Activated CD4-positive, alpha-beta T cell treated with anti-CD3 and anti-CD28 coated beads for 24 hours (primary cell): Measurements from ENCODE around the gene CLEC18B.
"Not testable (repeated sequence)": the region's sequence is repeated elsewhere in the genome, so short reads cannot be mapped to it uniquely, and the experiment has no call there.

ENCODE experiments used
- DNase-seq, 2 donors: peaks; one replicate each; pipeline ENCODE4 v3.0.0-alpha.2; 2020; ENCODE audit warnings: low read depth in 2 of 2

Gene CLEC18B

DNA sequence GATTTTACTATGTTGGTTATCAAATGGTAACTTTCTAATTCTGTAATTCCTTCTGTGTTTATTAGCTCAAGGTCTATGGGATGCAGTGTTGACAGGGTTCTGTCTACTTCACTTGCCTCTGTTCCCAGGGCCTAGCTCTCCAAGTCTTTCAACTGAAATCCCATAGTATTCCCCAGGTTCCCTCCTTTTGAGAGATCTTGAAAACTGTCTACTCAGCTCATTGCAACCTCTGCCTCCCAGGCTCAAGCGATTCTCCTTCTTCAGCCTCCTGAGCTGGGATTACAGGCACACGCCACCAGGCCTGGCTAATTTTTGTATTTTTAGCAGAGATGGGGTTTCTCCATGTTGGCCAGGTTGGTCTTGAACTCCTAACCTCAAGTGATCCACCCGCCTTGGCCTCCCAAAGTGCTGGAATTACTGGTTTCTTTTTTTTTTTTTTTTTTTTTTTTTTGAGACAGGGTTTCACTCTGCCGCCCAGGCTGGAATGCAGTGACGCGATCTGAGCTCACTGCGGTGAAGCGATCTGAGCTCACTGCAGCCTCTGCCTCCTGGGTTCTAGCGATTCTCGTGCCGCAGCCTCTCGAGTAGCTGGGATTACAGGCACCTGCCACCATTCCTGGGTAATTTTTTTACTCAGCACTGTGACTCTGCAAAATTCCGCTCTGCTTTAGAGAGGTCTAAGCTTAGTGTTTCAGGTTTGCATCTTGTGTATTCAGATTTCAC is 22.5 kb upstream of the CLEC18B start:
- DNase-seq: not testable (repeated sequence)

DNA sequence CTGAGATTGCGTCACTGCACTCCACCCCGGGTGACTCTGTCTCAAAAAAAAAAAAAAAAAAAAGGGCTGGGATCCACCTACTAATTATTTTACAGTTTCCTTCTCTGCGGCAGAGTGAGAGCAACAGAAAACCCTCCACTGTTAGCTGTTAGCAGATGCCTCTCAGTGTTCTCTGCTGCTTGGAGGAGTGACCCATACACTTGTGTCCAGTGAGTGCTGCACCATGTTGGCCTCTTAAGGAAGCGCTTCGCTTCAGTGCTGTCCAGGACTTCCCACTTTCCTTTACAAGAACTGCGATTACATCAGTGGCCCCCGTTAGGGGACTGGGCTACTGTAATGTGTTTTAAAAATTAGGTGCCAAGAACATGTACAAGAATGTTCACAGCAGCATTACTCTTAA is 18.4 kb upstream of the CLEC18B start:
- no peak for DNase-seq

- DNase-seq: no peak
Measured at GRCh38 chr16:74438492-74438979, 17.3 kb upstream of the CLEC18B start.

- DNase-seq: no peak
Measured at GRCh38 chr16:74431516-74431915, 10.2 kb upstream of the CLEC18B start.

GRCh38 chr16:74430036-74430712 is 8.9 kb upstream of the CLEC18B start:
- peak; percentile 18 to 39 for DNase-seq

- not testable (repeated sequence) for DNase-seq
Measured at GRCh38 chr16:74428493-74428892, 7.2 kb upstream of the CLEC18B start.

DNA sequence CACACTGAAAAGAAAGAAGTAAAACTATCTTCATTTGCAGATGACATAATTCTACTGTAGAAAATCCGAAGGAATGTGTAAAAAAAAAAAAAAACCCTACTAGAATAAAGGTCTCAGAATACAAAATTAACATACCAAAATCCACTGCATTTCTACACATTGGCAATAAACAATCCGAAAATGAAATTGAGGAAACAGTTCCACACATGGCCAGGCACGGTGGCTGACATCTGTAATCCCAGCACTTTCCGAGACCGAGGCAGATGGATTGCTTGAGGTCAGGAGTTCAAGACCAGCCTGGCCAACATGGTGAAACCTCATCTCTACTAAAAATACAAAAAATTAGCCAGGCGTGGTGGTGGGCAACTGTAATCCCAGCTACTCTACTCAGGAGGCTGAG is 4.5 kb upstream of the CLEC18B start:
- DNase-seq: not testable (repeated sequence)

- DNase-seq: not testable (repeated sequence)
Measured at GRCh38 chr16:74423721-74424120, 2.4 kb upstream of the CLEC18B start.

DNA sequence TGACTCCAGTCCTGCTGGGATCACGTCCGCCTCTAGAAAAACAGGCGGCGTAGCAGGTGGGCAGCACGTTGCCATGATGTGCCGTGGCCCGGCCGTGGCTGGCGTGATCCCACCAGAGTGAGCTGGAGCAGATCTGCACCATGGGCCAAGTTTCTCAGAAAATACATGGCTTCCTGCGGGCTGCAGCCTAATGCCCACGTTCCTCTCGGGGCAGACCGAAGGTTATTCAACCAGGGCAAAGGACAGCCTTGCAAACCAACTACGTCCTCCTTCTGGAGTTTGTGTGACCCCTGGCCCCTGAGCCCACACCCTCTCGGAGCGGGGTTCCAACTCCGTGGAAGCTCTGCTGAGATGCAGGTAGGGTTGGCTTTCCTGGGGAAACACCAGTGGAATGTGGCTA is 808 bp upstream of the CLEC18B start:
- DNase-seq: not testable (repeated sequence)

GRCh38 chr16:74421482-74421785 is 156 bp upstream of the CLEC18B start:
- not testable (repeated sequence) for DNase-seq

GRCh38 chr16:74419811-74420210 is 1.5 kb downstream of the CLEC18B start:
- not testable (repeated sequence) for DNase-seq

GRCh38 chr16:74417897-74418296 is 3.4 kb downstream of the CLEC18B start:
- not testable (repeated sequence) for DNase-seq

DNA sequence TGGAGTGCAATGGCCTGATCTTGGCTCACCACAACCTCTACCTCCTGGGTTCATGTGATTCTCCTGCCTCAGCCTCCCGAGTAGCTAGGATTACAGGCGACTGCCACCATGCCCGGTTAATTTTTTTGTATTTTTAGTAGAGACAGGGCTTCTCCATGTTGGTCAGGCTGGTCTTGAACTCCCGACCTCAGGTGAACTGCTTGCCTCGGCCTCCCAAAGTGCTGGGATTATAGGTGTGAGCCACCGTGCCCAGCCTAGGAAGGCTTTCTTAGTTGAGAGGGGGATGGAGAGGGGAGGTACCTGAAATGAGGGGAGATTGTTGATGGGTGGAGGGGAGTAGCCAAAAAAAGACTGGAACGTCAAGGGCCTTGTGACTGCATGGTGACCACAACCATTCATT is 7.4 kb downstream of the CLEC18B start:
- not testable (repeated sequence) for DNase-seq

- DNase-seq: not testable (repeated sequence)
Measured at GRCh38 chr16:74413485-74413884, 7.8 kb downstream of the CLEC18B start.

GRCh38 chr16:74412775-74413390 is 8.4 kb downstream of the CLEC18B start:
- DNase-seq: not testable (repeated sequence)

DNA sequence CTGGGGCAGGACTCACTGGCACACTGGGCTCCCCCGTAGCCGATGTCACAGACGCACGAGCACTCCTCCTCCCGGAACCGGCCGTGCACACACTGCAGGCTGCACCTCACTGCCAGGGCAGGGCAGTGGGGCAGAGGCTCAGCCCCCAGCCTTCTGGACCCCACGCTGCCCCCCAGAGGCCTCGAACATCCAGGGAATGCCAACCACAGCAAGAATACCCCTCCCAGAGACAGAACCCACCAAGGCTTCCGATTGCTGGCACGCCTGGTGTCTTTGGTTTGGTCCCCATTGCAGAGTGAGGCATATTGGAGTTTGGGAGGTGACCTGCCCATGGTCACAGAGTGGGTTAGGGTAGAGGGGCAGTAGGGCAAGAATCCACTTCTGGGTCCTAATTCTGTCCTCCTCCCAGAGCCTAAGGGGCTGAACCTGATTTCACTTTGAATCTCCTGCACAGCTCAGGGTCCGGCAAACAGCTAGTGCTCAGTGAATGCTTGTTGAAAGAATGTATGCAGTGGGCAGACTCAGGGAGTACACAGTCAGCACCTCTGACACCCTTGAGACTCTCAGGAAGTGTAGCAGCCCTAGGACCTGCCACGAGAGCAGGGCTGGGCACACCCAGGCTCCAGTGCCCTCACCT is 9.0 kb downstream of the CLEC18B start:
- DNase-seq: not testable (repeated sequence)

GRCh38 chr16:74410981-74411380 is 10.3 kb downstream of the CLEC18B start:
- DNase-seq: not testable (repeated sequence)

GRCh38 chr16:74410057-74410957 is 11.0 kb downstream of the CLEC18B start:
- DNase-seq: not testable (repeated sequence)

DNA sequence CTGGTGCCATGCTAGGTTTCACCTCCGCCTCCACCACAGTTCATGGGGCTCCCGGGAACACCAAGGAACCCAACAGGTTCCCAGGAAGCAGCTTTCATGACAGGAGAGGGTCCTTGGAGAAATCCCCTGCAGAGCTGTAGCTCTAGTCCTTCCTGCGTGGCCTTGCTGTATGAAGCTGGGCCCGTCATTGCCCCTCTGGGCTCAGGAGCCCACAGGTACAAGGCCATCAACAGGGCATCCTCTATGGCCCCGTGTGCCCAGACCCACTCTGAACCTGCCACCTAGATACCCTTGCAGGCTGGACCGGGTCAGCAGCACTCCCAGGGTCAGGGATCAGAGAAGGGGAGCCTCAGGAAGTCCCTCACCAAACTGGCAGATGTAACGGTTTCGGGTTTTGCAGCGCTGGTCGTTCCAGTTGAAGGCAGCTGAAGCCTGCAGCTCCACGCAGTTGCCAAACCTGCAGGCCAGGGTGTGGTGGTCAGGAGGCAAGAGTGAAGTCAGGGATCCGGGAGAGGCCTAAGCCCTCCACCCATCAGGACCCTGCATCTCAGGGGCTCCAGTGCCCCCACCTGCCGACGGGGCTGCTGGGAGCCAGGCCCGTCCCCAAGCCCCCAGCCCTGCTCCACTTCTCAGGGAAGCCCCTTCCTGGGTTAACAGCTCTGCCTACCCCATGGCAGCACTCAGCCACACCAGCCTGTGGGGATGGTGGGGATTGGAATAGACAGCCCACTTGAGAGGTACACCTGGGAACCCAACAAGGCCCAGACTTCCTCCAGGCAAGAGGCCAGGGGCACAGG is 11.9 kb downstream of the CLEC18B start:
- not testable (repeated sequence) for DNase-seq

DNA sequence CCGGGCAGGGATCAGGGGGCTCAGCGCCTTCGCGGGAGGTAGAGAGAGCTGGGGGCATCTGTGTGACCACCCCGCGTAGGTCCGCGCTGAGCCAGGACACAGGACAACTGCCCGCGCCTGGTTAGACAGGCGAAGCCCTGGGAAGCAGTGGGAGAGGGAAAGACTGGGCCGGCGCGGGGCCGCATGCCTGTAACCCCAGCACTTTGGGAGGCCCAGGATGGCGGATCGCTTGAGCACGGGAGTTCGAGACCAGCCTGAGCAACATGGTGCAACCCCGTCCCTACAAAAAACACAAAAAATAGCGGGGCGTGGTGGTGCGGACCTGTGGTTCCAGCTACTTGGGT is 13.9 kb downstream of the CLEC18B start:
- DNase-seq: not testable (repeated sequence)
